GM18867 (cell line): ENCODE results near the gene LRRC8C.
"Not testable (repeated sequence)": the region's sequence is repeated elsewhere in the genome, so short reads cannot be mapped to it uniquely, and the experiment has no call there.

Experiments used
- ATAC-seq: cut with Tn5 transposase; IDR thresholded peaks from one replicate; pipeline ENCODE4 v1.9.1; 2021; ENCODE audit warnings: mild to moderate bottlenecking, moderate library complexity; ENCODE audit not compliant: unreplicated experiment

The LRRC8C gene

DNA sequence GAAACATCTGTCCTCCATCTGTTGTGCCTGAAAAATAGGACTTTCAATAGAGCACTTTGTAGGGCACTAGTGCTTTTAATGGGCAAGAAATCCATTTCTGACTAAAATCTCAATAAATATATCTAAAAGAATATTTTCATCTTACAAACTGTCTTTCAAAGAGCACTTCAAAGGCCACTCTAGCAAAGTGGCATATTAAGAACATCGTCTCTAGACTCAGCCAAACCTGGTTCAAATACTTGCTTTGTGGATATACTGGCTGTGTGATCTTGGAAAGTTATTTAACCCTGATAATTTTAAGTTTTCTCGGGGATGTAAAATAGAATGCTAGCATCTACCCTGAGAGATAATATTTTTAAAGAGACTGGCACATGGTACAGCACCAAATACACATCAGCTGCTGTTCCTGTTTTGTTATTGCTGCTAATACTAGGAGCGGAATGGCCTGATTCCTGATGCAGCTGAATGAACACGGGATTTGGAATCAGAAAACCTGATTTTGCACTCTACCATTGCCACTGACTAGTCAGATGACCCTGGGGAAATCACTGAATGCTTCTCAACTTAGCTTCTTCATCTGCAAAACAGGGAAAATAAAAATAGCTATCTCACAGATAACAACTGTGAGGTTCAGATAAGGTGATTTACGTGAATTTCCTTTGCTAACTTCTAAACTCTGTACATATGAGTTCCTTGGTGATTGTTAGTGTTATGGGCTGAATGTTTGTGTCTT is 25.2 kb upstream of the LRRC8C start:
- no peak for ATAC-seq

DNA sequence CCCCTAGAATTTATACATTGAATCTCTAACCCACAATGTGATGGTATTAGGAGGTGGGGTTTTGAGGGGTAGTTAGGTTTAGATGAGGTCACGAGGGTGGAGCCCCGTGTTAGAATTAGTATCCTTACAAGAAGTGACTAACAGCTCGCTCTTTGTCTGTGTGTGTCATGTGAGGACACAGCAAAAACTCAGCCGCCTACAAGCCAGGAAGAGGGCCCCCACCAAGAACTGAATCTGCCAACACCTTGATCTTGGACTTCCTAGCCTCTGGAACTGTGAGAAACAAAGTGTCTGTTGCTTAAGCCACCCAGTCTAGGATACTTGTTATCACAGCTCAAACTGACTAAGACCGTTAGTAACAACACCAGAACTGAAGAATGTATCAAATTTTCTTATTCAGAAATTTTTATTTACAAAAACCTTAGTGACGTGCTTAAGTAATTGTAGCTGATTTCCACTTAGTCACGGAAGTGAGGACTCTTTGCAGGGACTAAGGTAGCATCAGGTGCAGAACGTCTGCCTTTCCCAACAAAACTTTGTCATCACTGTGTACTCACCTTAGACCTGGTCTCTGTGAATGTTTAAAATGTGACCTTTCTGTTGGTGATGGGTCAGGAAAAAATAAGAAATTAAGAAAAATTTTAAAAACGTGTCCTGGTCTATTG is 24.5 kb upstream of the LRRC8C start:
- ATAC-seq: no peak

DNA sequence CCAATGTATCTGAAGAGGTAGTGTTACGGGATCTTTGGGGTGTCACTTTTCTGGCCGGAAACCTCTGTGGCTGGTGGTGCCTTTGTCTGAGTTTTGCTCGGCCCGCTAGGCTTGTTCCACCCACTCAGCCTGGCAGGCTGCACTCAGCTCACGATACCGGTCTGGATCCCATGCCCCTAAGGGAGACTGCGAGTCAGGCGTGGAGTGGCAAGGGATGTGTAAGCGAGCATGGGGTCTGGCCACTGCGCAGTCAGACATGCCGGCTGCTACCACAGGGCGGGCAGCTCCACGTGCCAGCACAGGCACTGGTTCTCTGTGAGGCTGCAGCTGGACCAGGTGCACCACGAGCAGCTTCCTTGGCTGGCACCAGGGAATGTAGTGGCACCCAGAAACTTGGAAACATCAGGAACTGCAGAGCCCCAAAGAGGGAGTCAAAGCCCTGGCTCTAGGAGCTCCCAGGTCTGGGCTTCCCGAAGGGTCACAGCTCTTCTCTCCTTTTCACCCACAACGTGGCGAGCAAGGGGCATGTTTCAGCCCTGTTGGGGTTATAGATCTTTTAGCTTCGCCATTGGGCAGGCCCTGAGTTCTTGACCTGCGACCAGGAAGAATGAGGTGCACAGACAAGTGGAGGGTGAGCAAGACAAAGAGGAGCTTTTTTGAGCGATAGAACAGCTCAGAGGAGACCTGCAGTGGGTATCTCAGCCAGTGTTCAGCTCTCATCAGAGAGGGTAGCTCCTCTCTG is 23.8 kb upstream of the LRRC8C start:
- no peak for ATAC-seq

DNA sequence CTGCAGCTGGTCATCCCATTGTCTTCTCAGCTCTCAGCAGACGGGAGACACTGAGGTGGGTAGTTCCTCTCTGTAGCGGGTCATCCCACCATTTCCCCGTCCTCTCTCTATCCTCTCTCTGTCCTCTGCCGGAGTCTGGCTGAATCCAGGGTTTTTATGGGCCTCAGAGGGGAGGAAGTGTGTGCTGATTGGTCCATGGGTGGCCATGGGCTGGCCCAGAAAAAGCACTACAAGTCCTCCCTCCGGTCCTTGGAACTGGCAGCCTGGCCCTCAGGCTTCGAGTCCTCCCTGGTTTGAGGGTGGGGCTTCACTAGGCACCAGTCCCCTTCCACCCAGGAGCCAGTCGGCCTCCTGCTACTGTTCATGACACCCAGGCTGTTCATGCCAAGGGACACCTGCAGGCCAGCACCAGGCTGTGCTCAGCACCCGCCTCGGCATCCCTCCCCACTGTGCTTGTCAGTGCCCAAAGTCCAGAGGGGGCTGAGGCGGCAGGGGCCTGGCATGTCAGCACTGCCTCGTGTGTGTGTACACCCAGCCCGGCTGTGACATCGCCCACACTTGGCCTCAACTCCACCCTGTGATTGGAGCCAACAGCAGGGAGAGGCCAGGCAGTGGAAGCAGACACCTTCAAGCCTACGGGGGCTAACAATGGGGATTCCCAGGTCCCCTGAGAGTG is 23.0 kb upstream of the LRRC8C start:
- ATAC-seq: no peak

DNA sequence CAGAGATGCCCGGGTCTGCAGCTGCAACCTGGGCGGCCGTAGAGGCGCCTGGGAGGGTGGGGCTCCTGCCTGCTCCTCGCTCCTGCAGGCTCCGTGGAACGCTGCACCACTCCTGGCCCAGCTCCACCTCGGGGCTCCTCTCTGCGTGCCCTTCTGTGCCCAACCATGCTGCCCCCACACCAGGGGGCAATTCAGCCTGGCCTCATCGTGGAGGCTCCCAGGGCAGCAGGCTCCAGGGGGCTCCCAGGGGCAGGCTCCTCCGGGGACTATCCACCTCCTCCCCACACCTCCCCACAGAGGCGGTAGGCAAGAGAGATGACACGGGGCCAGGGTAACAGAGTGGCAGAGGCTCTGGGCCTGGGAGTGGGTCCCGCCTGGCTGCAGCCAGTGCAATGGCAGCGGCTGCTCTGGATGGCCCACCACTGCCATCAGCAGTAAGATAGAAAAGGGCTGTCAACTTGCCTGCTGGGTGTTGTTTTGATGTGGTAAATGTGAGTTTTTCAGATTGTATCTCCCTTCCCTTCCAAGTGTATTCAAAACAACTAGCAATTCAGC is 22.4 kb upstream of the LRRC8C start:
- no peak for ATAC-seq

DNA sequence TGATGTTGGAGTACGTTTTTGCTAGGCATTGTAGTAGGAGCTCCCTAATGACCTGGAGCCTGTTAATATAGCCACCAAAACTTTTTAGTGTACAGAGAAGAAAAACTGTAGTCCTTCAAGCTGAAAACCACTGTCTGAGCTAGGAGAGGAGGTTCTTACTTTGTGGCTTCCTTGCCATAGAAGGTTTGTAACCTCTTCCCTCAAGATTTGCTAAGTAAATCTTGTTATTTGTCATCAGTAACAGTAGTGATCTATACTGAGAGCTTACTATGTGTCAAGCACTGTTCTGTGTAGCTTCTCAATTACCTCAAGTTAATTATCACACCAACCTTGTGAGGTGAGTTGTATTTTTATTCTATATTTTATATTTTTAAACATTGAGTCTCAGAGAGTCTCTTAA is 21.2 kb upstream of the LRRC8C start:
- ATAC-seq: peak; percentile 97

DNA sequence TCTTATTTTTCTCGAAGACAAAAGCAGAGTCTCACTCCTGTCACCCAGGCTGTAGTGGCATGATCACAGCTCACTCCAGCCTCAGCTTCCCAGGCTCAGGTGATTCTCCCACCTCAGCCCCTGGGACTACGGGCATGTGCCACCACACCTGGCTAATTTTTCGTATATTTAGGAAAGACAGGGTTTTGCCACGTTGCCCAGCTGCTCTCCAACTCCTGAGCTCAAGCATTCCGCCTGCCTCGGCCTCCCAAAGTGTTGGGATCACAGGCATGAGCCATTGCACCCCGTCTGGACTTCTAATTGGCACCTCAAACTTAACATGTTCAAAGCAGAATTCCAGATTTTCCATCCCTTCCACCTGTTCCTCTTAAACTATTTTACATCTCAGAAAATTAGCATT is 19.0 kb upstream of the LRRC8C start:
- ATAC-seq: no peak

DNA sequence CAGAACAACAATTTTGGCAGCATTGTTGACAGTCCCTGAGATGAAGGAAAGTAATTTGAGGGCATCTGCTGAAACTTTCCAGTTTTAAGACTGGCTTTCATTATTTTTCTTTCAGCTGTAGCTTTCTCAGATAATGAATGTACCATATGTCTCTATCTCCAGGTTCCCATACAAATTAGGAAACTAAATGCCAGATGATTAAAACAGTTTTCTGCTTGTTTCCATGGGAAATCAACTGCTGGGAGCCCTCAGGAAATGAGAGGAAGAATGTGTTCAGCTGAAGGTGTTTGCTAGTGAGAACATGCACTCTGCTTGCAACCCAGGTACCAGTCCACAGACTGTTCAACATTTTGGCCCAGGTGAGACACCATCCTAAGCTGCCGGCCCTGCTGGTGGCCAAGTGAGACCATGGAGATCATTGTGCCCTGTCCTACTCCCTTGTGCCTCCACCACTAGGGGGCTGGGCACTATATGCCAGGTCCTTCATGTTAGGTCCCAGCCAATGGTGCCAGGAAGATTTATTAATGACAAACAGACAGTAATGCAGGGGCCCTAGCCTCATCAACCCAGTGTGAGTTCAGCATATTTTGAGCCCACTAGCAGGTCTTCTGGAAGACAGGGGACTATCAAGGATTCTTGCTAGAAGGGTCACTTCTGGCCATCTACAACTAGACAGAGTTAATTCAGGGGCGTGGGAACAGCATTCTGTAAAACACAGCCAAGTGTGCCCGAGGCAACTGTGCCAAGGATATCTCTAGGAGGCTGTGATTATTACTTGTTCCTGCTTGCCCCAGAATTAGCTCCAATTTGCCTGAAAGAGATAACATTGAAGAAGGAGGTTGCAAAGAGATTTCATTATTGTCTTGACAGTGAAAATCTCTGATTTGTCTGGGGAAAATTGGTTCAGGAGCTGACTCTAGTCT is 17.0 kb upstream of the LRRC8C start:
- no peak for ATAC-seq

DNA sequence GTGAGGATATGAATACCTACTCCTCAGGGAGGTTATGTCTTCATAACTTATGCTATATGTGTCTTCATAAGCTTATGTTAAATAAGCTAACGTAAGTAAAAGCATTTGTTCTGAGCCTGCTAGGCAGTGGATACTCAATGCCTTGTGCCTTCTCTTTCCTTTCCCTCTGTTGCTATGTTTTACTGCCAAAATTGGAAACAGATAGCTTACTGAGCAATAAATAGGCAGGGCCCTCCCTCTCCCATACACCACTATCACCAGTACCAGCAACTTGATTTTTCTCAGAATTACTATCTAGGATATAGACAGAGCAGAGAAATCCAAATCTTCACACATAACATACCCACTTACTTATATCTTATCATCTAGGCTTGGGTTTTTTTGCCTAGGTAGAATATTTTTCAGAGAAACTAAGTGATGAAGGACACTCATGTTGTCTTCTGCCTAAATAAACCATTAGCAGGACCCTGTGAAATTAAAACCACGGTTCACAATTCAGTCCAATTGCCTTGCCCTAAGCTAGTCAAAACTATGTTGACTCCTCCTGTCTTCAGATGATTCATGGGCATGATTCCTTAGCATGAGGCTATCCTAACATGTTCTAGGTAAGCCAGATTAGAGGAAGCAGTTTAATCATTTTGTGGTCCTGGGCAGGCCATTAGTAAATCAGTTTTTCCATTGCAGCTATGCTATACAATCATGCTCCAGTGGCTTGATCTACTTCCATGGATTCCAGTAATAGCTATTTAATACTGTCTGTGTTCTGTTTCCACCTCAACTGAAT is 15.9 kb upstream of the LRRC8C start:
- no peak for ATAC-seq

DNA sequence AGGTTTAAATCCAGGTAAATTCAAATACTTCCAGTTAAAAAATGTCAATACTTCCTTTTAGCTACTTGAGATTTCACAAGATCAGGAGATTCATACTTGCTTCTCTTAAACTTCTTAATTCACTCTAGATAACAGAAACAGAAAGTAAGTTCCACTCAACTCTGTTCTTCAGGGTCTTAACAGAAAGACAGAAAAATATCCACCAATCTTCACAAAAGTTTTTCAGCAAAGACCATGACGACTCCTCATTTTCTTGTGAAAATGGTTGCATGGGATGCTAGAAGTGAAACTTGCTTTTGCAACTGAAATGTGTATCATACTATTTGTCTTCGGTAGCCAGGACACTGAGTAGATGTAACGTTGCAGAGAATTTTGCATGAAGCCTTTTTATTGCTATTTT is 12.3 kb upstream of the LRRC8C start:
- ATAC-seq: no peak

DNA sequence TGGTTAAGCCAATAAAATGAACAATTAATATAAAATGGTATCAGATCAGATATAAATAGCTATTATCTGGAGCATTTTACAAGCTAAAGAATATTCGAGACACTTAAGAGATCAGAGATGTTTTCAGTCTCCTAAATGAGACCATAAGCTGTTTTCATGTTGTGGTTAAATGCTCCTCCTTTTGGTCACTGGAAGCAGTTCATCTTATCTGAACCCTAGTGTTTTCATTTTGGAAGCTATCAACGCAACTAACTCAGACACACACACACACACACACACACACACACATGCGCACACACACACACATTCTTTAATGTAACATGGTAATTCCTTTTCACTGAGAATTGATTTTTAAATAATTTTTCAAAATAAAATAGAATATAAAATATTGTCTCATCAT is 10.0 kb upstream of the LRRC8C start:
- ATAC-seq: no peak

DNA sequence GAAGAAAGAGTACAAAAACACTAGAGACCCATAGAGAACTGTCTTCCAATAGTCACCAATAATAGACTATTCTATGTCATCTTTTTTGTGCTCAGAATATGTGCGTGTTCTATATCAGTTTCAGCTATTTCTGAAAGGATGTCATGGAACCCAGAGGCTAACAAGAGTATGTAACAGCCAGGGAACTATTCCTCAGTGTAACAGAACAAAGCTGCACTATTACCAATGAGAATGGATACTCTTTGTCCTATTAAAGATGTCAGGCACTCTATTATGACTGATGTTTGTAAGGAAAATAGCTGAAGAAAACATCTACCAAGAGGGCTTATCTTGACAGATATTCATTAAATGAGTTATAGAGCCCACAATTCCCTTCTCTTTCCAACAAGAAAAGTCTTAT is 8.6 kb upstream of the LRRC8C start:
- ATAC-seq: no peak

DNA sequence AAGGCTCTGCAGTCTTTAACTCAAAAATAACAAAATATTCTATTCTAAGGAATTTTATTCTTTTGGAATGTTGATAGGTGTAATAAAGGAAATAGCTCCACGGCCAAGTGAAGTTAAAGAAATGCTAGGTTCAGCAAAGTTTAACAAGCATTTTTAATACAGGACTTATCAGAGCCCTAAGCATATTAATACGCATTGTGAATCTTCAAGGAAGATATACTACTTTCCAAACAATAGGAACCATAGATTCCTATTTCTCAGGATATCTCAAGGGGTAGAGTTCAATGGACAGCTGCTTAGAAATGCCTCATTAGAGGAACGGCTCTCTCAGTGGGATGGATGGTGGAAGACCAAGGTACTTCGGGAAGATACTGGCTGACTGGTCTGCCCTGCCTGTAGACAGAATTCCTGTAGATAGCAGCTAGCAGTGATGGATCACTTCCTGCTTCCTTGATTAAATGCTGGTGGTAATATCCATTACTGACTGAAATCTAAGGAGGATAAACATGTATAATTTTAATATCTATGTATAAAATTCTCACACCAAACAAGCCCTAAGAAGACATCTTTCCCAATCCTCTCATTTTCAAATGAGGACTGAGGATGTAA is 8.1 kb upstream of the LRRC8C start:
- no peak for ATAC-seq

DNA sequence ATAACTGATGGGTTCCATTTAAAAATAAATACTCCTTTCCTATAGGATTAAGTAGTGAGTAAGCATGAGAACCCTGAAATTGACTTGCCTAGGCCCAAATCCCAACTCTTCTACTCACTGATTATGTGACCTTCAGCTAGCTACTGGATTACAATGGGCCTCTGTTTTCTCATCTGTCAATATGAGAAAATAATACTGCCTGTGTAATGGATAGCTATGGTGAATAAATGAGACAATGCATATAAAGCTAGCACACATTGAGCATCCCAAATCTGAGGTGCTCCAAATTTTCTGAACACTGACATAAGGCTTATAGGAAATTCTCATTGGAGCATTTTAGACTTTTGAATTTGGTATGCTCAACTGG is 5.3 kb upstream of the LRRC8C start:
- no peak for ATAC-seq

DNA sequence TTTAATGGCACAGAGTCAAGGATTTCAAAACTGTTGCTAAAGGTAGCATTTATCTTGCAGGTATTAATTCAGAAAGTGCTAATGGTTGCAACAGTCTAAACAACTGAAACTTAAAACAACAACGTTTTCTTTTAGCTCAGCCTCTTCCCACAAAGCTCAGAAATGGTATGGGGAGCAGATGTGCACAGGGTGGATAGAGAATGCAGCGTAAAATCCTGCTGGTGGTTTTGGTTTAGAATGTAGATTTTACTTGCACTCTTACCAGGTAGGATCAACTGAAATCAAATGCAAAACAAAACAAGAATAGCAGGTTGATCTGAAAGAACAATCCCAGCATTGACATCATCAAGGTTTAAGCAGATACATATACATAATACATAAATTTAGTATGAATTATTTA is 3.8 kb upstream of the LRRC8C start:
- no peak for ATAC-seq

DNA sequence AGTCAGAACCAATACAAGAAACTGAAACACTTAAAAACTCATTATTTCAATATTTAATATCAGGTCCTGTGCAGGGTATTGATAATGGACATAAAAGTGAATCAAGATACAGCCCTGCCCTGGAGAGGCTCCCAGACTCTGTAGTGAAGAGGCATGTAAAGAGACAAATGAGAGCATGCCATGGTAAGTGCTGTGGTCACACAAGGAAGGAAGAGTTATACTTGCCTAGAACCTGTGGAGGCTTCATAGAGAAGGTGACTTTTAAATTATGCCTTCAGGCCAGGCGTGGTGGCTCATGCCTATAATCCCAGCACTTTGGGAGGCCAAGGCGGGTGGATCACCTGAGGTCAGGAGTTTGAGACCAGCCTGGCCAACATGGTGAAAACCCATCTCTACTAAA is 3.3 kb upstream of the LRRC8C start:
- ATAC-seq: not testable (repeated sequence)

DNA sequence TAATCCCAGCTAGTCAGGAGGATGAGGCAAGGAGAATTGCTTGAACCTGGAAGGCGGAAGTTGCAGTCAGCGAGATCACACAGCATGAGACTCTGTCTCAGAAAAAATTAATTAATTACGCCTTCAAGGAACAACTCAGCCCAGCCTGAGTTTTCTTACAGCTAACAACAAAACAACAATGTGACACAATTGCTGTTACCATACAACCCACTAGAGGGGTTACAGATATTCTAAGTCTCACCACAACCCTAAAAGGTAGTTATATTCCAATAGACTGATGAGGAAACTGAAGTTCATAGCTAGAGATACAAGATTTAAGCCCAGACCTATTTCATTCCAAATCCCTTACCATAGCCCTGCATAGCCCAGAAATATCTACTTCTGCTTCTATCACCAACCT is 2.9 kb upstream of the LRRC8C start:
- no peak for ATAC-seq

DNA sequence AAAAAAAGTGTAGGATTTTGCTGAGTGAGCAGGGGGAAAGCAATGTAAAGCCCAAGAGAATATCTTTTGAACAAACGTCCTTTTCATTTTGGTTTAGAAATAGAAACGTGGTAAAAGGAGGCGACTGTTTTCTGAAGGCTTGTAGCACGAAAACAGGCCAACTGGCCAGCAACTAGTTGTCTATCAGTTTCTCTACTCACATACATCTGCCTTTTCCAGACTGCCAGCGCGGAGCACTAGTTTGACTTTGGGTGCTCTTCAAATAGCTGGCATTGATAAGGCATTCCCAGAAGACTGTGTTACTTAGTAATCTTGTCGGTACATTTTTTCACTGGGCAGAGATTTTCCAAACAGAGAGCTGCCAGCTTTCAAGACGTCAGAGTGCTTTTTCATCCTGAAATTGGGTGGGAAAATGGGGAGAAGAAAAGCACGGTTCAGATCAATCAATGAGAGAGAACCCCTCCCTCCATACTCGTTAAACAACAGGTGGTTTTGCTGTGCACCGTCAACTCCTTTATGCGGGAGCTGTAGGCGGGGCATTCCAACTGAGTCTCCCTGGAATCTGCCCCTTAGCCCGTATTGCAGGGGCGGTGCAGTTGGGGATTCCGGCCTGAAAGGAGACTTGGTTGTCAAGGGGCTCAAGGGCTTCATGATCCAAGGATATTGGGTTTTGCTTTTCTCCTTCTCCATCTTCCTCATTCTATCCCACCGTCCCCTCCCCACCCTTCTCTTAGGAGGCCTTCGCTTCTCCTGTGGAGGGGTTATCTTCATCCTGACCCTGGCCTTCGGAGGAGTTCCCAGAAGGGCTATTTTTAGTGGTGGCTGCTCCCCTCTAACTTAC is 884 bp upstream of the LRRC8C start:
- no peak for ATAC-seq
